OCI-LY7 (cell line): ENCODE data around the gene LAMA2.

Experiments
- CTCF ChIP-seq: fragments of 200-600 bp; sonication (generic); conservative IDR thresholded peaks from 2 replicates; pipeline ENCODE4 v1.5.1; 2014; ENCODE audit warnings: mild to moderate bottlenecking, antibody characterized with exemption, low read length, moderate library complexity, mixed read lengths
- EZH2phosphoT487 ChIP-seq: fragments of 200-600 bp; sonication (generic); IDR thresholded peaks from 2 replicates; pipeline ENCODE4 v1.6.1; 2018; ENCODE audit warnings: low read depth, borderline replicate concordance, mild to moderate bottlenecking, mixed run types, antibody characterized with exemption, low read length, moderate library complexity, mixed read lengths

- TF ChIP-seq CTCF (no peak), EZH2phosphoT487 (no peak)
These were observed 219.8 kb downstream of the LAMA2 start for GRCh38 chr6:129102741-129103140.
